GM19193 (cell line): Measurements from ENCODE around the gene CFAP97D1.

Source experiments
- POLR2A ChIP-seq: IDR thresholded peaks from 4 replicates; pipeline ENCODE4 v1.6.1; 2011; ENCODE audit not compliant: insufficient read depth, insufficient read length; ENCODE audit errors: extremely low read depth

CFAP97D1 gene

DNA sequence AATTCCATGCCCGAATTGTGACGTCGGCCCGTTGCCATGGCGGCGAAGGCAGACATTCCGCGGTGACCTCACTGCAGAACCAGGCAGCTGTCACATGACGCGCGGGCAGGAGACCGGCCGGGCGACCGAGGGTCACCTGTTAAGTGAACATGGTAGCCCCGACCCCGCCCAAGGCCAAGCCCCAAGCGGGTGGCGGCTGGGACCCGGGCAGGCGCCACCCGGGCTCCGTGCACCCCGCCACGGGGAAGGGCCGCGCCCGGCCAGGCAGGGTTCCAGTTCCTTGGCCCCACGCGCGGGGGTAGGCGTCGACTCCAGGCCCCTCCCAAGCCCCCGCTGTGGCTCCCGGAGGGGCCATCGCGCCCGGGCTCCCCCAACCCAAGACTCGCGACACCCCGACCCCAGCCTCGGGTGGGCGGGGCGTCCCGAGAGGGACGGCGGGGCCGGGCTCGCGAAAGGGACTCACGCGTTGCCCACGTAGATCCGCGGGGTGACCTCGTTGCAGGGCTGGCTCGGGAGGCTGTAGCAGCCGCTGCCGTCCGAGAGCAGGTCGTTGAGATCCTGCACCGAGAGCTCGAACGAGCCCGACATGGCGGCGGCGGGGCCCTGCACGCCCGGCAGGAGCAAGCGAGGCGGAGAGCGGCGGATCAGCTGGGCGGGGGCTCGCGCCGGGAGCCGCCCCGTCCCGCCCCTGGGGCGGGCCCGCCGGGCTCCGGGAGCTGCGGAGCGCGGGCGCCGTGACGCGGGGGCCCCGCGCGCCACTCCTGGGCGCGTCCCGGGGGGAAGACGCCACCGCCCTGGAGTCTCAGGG, 1.7 kb upstream of the CFAP97D1 start, which contains the start of gene DUSP3:
Gene DUSP3, minus strand, starts transcription at position 641 of the 808 bp plus-strand sequence. Its CDS starts 53 bp downstream, at position 588.
- peak; percentile 73 for TF ChIP-seq POLR2A

DNA sequence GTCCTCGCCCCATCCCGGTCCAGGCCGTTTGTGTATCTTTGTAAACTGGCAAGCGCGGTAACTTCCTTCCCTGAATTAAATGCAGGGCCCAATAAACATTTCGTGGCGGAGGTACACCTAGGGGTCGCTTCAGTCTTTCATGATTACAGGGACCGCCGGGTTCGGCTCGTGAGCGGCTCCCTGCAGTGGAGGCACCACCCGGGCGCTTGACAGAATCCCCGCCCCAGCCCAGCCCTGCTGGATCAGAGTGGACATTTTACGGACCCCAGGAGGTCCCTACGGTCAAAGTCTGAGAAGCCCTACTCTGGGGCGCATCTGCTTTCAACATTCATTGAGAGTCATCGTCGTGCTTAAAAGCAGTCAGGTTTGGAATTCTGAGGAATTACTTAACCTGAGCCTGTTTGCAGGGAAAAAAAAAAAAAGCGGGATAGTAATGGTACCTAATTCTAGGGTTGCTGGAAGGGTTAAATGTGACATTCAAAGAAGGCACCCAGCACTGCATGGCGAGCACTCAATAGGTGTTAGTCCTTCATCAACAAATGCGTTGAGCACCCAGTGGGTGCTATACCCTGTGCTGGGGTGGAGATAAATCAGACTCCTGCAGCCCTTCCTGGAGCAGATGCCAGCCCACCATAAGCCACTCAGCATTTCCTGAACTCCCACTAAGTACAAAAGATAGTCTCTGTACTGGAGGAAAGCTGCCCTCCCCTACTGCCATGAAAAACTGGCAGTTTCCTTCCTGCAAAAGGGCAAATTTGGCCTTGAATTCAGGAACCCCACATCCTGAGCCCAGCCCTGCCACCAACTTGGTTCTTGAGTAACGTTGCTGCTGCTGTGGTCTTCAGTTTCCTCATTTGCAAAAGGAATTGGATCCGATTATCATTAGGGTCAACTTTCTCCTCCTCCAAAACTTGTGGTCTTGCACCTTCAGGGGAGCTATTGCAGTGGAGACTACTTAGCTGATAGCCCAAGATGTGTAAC, 800 bp upstream of the CFAP97D1 start:
- no peak for TF ChIP-seq POLR2A

DNA sequence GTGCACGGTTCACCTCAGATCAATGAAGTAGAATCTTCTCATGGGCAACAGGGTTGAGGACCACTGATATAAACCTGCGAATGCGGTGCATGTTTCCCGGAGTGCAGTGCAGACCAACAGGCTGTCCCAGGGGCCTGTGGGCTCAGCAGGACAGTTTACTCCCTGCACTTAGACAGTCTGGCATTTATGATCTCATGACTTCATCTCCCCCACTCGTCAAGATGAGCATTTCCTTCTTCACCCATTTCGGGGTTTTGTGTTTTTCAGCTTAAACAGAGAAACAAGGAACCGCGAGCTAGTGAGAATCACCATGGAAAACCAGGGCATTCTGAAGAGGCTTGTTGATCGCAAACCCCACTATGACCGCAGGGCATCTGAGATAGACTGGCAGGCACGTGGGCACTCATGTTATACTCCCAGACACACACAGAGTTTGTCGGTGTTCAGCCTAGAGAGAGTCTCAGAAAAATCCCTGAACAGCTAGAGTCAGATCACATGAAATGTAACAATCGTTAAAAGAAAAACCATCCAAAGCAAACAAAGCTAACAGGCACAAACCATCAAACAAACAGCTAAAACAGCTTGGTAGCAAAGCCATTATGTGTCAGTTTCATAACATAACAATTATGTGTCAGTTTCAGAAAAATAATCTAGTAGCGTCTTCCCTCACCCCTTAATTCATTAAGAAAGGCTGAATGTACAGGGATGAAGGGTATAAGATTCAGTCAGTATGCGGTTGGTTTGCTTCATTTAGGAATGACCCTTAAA, 2.9 kb downstream of the CFAP97D1 start:
- TF ChIP-seq POLR2A, result no peak

DNA sequence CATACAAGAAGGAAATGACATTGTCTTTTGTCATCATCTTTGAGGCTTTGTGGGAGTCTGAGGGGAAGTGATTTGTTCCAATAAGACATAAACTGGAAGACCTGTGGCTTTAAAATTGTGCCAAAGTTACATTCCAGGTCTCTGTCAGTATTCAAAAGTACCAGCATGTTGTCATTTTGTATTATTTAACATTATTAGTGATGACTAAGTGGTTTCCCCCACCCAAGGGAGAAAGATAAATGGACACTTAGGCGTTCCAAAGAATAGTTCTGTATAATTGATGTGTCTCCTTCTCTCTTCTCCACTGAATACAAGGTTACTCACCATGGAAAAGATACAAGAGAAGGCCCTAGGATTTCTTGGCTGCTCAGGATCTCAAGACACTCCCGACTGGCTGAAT, 3.8 kb downstream of the CFAP97D1 start:
- no peak for TF ChIP-seq POLR2A

DNA sequence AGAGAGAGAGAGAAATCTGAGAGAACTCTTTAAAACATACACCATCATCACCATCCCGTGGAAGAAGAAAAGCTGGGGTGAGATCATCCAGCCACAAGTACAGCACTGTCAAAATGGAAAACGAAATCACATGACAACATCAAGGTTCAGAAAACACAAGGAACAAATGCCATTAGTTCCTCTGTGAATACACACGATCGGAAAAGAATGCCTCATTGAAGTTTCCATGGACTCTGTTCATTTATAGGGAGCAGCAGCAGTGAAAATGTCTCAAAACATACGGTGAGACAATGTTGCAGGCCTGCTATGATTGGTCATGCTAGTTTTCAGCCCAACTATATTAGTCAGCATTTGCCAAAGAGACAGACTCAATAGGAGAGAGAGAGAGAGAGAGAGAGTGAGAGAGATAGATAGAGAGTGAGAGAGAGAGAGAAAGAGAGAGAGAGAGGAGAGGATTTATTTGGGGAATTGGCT, 4.4 kb downstream of the CFAP97D1 start:
- TF ChIP-seq POLR2A, result no peak

DNA sequence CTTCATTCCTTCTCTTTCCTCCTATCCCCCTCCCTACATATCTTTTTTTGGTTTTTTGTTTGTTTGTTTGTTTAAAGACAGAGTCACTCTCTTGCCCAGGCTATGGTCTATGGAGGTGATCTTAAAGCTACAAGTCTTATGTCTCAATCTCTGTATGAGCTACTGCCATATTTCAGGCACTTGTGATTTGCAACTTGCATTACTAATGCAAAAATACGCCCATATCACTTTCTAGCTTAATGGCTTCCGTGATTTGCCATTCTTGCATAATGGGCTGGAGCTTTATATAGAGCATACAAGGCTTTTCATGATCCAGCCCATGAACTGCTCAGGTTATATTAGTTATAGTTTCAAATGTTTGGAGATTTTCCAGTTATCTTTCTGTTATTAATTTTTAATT, 7.5 kb downstream of the CFAP97D1 start:
- TF ChIP-seq POLR2A, result no peak

DNA sequence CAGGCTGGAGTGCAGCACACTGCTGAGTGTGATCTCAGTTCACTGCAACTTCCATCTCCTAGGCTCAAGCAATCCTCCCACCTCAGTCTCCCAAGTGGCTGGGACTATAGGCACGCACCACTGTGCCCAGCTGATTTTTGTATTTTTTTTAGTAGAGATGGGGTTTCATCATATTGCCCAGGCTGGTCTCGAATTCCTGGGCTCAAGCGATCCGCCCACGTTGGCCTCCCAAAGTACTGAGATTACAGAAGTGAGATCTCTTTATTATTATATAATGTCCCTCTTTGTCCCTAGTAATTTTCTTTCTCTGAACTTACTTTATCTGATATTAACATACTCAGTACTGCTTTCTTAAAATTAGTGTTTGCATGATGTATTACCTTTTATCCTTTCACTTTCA, 8.3 kb downstream of the CFAP97D1 start:
- TF ChIP-seq POLR2A, result no peak

DNA sequence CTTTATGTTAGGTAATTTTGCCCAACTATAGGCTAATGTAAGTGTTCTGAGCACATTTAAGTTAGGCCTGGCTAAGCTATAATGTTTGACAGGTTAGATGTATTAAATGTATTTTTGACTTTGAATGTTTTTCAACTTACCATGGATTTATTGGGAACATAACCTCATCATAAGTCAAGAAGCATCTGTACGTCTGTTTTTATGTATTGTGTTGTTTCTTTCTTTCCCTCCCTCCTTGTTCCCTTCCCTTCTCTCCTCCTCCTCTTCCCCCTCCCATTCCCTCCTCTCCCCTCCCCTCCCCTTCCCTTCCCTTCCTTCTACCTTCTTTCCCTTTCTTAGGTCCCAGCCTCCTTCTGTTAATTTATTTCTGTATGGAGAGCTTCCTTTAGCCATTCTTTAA, 9.2 kb downstream of the CFAP97D1 start:
- TF ChIP-seq POLR2A, result no peak

DNA sequence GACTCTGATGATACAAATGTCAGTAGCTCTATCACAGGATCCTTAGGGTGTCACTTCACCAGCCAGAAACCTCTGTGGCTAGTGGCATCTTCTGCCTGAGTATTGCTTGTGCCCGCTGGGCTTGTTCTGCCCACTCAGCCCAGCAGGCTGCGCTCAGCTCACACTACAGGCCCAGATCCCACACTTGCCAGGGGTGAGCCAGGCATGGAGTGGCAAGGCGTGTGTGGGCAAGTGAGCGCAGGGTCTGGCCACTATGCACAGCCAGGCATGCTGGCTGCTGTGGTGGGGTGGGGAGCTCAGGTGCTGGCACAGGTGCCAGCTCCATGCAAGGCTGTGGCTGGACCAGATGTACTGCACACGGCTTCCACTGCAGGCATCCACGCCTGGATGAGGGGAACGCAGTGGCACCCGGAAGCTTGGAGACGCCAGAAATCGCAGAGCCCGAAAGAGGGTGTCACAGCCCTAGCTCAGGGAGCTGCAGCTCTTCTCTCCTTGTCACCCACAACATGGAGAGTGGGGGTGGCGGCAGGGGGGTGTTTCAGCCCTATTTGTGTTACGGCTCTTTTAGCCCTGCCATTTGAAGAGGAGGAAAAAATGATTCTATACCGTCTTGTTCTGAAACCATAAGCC, 10.2 kb downstream of the CFAP97D1 start:
- no peak for TF ChIP-seq POLR2A

DNA sequence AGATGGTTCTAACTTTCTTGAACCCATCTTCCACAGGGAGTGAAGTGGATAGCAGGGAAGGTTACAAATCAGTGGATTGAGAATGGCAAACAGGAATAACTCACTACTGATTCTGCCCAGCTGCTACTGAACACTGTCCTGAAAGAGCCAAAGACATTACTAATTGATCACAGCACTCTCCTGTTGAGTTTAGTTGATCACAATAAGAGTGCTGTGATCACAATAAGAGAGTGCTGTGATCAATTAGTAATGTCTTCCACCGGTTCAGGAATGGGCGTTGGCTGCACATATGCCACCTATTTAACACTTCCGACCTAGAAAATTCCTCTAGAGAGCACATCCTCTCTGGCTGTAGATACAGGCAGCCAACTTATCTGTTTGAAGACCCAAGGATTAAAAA, 11.4 kb downstream of the CFAP97D1 start:
- no peak for TF ChIP-seq POLR2A

DNA sequence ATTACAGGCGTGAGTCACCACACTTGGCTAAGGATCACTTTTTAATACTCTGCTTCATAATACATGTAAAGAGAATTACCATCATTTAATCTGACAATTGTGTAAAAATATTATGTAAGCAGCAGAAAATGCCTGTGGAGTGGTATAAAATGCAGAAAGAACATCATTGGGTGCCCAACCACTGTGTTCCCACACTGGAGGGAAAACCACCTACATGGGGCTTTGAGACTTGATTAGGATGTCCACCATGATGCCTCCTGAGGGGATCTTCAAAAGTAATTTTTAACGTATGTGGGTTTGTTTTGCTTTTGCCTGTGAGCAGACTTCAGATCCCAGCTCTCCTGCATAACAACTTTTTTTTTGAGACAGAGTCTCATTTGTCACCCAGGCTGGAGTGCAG, 18.8 kb downstream of the CFAP97D1 start:
- TF ChIP-seq POLR2A, result no peak

DNA sequence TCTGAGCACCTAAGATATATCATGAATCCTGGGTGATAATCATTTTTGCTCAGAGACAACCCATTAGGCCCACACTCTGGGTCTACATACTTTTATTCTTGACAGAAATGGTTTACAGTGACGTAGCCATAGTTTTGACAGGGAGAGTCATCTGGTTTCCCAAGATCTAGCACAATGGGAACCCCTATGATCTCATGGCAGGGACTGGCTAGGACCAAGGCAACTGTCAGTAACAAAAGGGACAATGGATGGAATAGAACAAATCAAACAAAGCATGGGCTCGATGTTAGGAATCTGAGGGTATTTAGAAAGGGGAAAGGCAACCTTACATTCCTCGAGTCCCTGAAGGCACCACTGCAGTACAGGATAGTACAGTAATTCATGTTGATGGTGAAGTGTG, 20.5 kb downstream of the CFAP97D1 start:
- TF ChIP-seq POLR2A, result no peak

DNA sequence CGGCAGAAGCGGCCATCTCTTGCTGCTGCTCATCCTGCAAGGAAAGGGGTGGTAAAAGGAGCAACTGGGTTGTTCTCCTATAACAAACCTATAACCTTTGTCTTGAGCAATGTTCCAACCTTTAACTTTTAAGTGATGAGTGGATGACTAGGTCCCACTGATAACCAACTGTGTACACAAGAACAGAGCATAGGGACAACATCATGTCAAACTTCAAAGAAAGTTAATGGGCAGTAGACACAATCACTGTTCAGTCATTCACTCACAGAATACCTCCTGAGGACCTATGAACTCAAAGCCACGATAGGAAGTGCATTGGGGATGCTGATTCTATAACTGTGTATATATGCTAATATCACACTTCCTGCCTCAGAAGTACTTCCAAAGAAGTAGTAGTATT, 21.6 kb downstream of the CFAP97D1 start:
- no peak for TF ChIP-seq POLR2A

DNA sequence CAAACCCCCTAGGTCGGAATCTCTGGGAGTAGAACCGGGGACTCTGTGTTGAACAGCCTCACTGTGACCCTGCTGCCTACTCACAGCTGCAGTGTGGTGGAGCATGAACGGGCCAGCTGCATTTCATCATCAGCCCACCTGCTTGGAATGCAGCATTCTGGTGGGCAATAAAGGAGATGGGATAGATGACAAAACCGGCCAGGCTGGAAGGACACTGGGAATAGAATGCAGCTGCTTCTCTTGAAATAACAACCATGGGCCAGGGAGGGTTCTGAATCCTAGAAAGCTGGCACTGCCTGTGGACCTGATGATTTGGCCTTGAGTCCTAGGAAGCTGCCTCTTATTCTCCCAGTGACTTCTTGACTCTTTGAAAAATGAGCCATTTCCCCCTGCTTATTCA, 23.5 kb downstream of the CFAP97D1 start:
- TF ChIP-seq POLR2A, result no peak
